DND-41 (cell line): Measurements from ENCODE around the gene DCUN1D4.

ENCODE experiments used
- ATAC-seq: fragments of 200-7000 bp; cut with Tn5 transposase; 3 replicates; pipeline ENCODE4 v1.9.1; 2021; ENCODE audit warnings: low read depth; ENCODE audit not compliant: insufficient read depth
- DNase-seq: peaks from one replicate; pipeline ENCODE4 v3.0.0-alpha.2; 2020
- H2AFZ ChIP-seq: 2 replicates; pipeline ENCODE4 v1.6.0; 2012; ENCODE audit warnings: low read depth, low read length
- H3K27ac ChIP-seq: 2 replicates; pipeline ENCODE4 v1.5.1; 2012; ENCODE audit warnings: low read length, inconsistent platforms
- H3K27me3 ChIP-seq: fragments of 200-600 bp; sonication (generic); 2 replicates; pipeline ENCODE4 v1.6.0; 2012; ENCODE audit warnings: low read length, mild to moderate bottlenecking, inconsistent platforms; ENCODE audit not compliant: insufficient read depth, poor library complexity
- H3K36me3 ChIP-seq: 2 replicates; pipeline ENCODE4 v1.5.1; 2012; ENCODE audit warnings: low read length, inconsistent platforms; ENCODE audit not compliant: insufficient read depth
- H3K4me1 ChIP-seq: 2 replicates; pipeline ENCODE4 v1.5.1; 2012; ENCODE audit warnings: mild to moderate bottlenecking, low read length; ENCODE audit not compliant: insufficient read depth
- H3K4me2 ChIP-seq: 2 replicates; pipeline ENCODE4 v1.6.0; 2012; ENCODE audit warnings: mild to moderate bottlenecking, moderate library complexity, low read length, inconsistent platforms; ENCODE audit not compliant: insufficient read depth
- H3K4me3 ChIP-seq, 2 experiments: fragments of 200-600 bp in 1 of 2; shearing (Covaris generic) in 1 of 2; 2 replicates each; pipeline ENCODE4 v1.5.1; 2012 to 2016; ENCODE audit warnings: inconsistent platforms in 2 of 2, low read length in 2 of 2, mild to moderate bottlenecking in 2 of 2, low read depth in 1 of 2, moderate library complexity in 1 of 2
- H3K79me2 ChIP-seq: 2 replicates; pipeline ENCODE4 v1.6.0; 2012; ENCODE audit warnings: low read length, inconsistent platforms; ENCODE audit not compliant: insufficient read depth
- H3K9ac ChIP-seq: 2 replicates; pipeline ENCODE4 v1.6.0; 2012; ENCODE audit warnings: low read depth, mild to moderate bottlenecking, inconsistent platforms, low read length, moderate library complexity
- H3K9me3 ChIP-seq: 2 replicates; pipeline ENCODE4 v1.5.1; 2012; ENCODE audit warnings: low read length, moderate library complexity, mild to moderate bottlenecking, inconsistent platforms; ENCODE audit not compliant: insufficient read depth, severe bottlenecking
- H4K20me1 ChIP-seq: 2 replicates; pipeline ENCODE4 v1.6.0; 2012; ENCODE audit warnings: low read length; ENCODE audit not compliant: insufficient read depth
- CTCF ChIP-seq: IDR thresholded peaks from 2 replicates; pipeline ENCODE4 v1.5.1; 2012; ENCODE audit warnings: borderline replicate concordance, low read length, moderate library complexity, mild to moderate bottlenecking; ENCODE audit not compliant: poor library complexity, severe bottlenecking; ENCODE audit errors: extremely low read depth
- EZH2 ChIP-seq: IDR thresholded peaks from 3 replicates; pipeline ENCODE4 v1.6.1; 2012; ENCODE audit warnings: borderline replicate concordance, low read depth, mild to moderate bottlenecking, moderate library complexity, low read length, inconsistent platforms; ENCODE audit not compliant: severe bottlenecking

The DCUN1D4 gene

GRCh38 chr4:51830156-51830720, 12.7 kb upstream of the DCUN1D4 start:
- Histone ChIP-seq H2AFZ (no peak overlapping the region), H3K79me2 (no peaks in the 10 kb centered on the region), H3K4me2 (no peak overlapping the region), H3K27ac (no peak overlapping the region), H4K20me1 (no peaks in the 10 kb centered on the region), H3K36me3 (no peaks in the 10 kb centered on the region), H3K4me3 (no peak overlapping the region), H3K27me3 (no peaks in the 10 kb centered on the region), H3K4me1 (no peaks in the 10 kb centered on the region), H3K9ac (no peak overlapping the region), H3K9me3 (no peaks in the 10 kb centered on the region)
- ATAC-seq (no peak), DNase-seq (no peak)
- TF ChIP-seq EZH2, result no peak
- no peak for TF ChIP-seq CTCF

- peak; percentile 45 for DNase-seq
- no peaks in the 10 kb centered on the region for H3K79me2 ChIP-seq
- H3K4me3 ChIP-seq, result no peak overlapping the region
- H3K27me3 ChIP-seq, result no peaks in the 10 kb centered on the region
- no peak overlapping the region for H3K9ac ChIP-seq
- no peaks in the 10 kb centered on the region for H3K36me3 ChIP-seq
- TF ChIP-seq CTCF, result peak; percentile 69
- TF ChIP-seq EZH2, result no peak
- H3K27ac ChIP-seq, result no peak overlapping the region
- no peak overlapping the region for H3K4me2 ChIP-seq
- no peaks in the 10 kb centered on the region for H4K20me1 ChIP-seq
- no peaks in the 10 kb centered on the region for H3K4me1 ChIP-seq
- no peak overlapping the region for H2AFZ ChIP-seq
- no peaks in the 10 kb centered on the region for H3K9me3 ChIP-seq
- peak; percentile 69; the same call in 2 of the 3 replicates for ATAC-seq
These were observed 11.8 kb upstream of the DCUN1D4 start for GRCh38 chr4:51831133-51831532.

- H3K4me1 ChIP-seq, result no peaks in the 10 kb centered on the region
- H3K27ac ChIP-seq, result no peak overlapping the region
- DNase-seq (no peak), ATAC-seq (no peak)
- no peak for TF ChIP-seq EZH2
- no peak for TF ChIP-seq CTCF
- no peak overlapping the region for H3K9ac ChIP-seq
- H3K79me2 ChIP-seq, result no peaks in the 10 kb centered on the region
- no peak overlapping the region for H2AFZ ChIP-seq
- no peaks in the 10 kb centered on the region for H3K36me3 ChIP-seq
- no peaks in the 10 kb centered on the region for H3K9me3 ChIP-seq
- H4K20me1 ChIP-seq, result no peaks in the 10 kb centered on the region
- no peak overlapping the region for H3K4me2 ChIP-seq
- no peaks in the 10 kb centered on the region for H3K27me3 ChIP-seq
- no peak overlapping the region for H3K4me3 ChIP-seq
These were observed 9.7 kb upstream of the DCUN1D4 start for GRCh38 chr4:51833236-51833635.

- Histone ChIP-seq H3K4me2 (no peak overlapping the region), H3K79me2 (no peaks in the 10 kb centered on the region), H2AFZ (no peak overlapping the region), H3K9me3 (no peaks in the 10 kb centered on the region), H3K36me3 (no peaks in the 10 kb centered on the region), H3K9ac (no peak overlapping the region), H3K27ac (no peak overlapping the region), H3K4me3 (no peak overlapping the region), H4K20me1 (no peaks in the 10 kb centered on the region), H3K4me1 (no peaks in the 10 kb centered on the region), H3K27me3 (no peaks in the 10 kb centered on the region)
- no peak for TF ChIP-seq EZH2
- TF ChIP-seq CTCF, result no peak
- ATAC-seq (no peak), DNase-seq (no peak)
These were observed 7.9 kb upstream of the DCUN1D4 start for GRCh38 chr4:51835079-51835478.
